Fibroblast of lung (primary cell): Measurements from ENCODE around the gene AGT. TPM values are rescaled to one million over a fixed set of nuclear protein-coding genes. Genes with fewer than 3 reads are reported as not detected.

ENCODE experiments used
- DNase-seq, 2 donors: peaks; one replicate each; pipeline versions ENCODE4 v3.0.0 to v3.0.0-alpha.2; 2010; ENCODE audit warnings: low read depth in 2 of 2
- H2AFZ ChIP-seq: 2 replicates; pipeline ENCODE4 v1.5.1; 2012; ENCODE audit warnings: low read length, control low read depth, inconsistent platforms
- H3K27ac ChIP-seq: 2 replicates; pipeline ENCODE4 v1.5.1; 2011; ENCODE audit warnings: low read length, control low read depth; ENCODE audit not compliant: insufficient read depth
- H3K27me3 ChIP-seq: 2 replicates; pipeline ENCODE4 v1.5.1; 2011; ENCODE audit warnings: mild to moderate bottlenecking, low read length; ENCODE audit not compliant: control insufficient read depth, insufficient read depth
- H3K36me3 ChIP-seq: 2 replicates; pipeline ENCODE4 v1.5.1; 2011; ENCODE audit warnings: low read length; ENCODE audit not compliant: control insufficient read depth, insufficient read depth
- H3K4me1 ChIP-seq: 2 replicates; pipeline ENCODE4 v1.5.1; 2011; ENCODE audit warnings: low read length; ENCODE audit not compliant: control insufficient read depth, insufficient read depth; ENCODE audit errors: extremely low read depth
- H3K4me2 ChIP-seq: 2 replicates; pipeline ENCODE4 v1.5.1; 2011; ENCODE audit warnings: low read length, control low read depth; ENCODE audit not compliant: insufficient read depth; ENCODE audit errors: extremely low read depth
- H3K4me3 ChIP-seq, 4 experiments: fragments of 200-600 bp in 1 of 4; sonication (generic) in 1 of 4; replicated peaks in 1 of 4; 2 replicates each; pipeline ENCODE4 v1.5.1; 2011 to 2016; ENCODE audit warnings: low read length in 4 of 4, low read depth in 3 of 4, mild to moderate bottlenecking in 3 of 4, control low read depth in 2 of 4, inconsistent platforms in 1 of 4, mixed read lengths in 1 of 4; ENCODE audit not compliant: insufficient read depth in 1 of 4; ENCODE audit errors: control extremely low read depth in 1 of 4
- H3K79me2 ChIP-seq: 2 replicates; pipeline ENCODE4 v1.5.1; 2012; ENCODE audit warnings: mild to moderate bottlenecking, low read length, inconsistent platforms; ENCODE audit not compliant: control insufficient read depth, insufficient read depth
- H3K9ac ChIP-seq: 2 replicates; pipeline ENCODE4 v1.5.1; 2011; ENCODE audit warnings: mild to moderate bottlenecking, low read length, control low read depth; ENCODE audit not compliant: insufficient read depth
- H3K9me3 ChIP-seq: 2 replicates; pipeline ENCODE4 v1.5.1; 2012; ENCODE audit warnings: low read depth, low read length; ENCODE audit not compliant: control insufficient read depth, insufficient read depth
- H4K20me1 ChIP-seq: 2 replicates; pipeline ENCODE4 v1.5.1; 2011; ENCODE audit warnings: low read length; ENCODE audit not compliant: control insufficient read depth, insufficient read depth; ENCODE audit errors: extremely low read depth
- CTCF ChIP-seq, 2 donors: IDR thresholded peaks in 1 of 2; conservative IDR thresholded peaks in 1 of 2; 1 replicate in 1 of 2; 2 replicates in 1 of 2; pipeline ENCODE4 v1.5.1; 2011 to 2012; ENCODE audit warnings: low read length in 2 of 2, control low read depth in 1 of 2, inconsistent platforms in 1 of 2, low read depth in 1 of 2, mild to moderate bottlenecking in 1 of 2
- EZH2 ChIP-seq: IDR thresholded peaks from 2 replicates; pipeline ENCODE4 v1.5.1; 2012; ENCODE audit warnings: low read length, control low read depth, mild to moderate bottlenecking; ENCODE audit errors: missing control alignments
- polyA plus RNA-seq, 2 donors: library from polyadenylated mRNA; depleted of rRNA in 1 of 2; stranded (reverse) in 1 of 2; unstranded in 1 of 2; fragments of >200 nt; gene quantifications; 2 replicates each; pipeline ENCODE4 v1.2.1, GENCODE V29; 2011 to 2012; ENCODE audit warnings: missing spikeins in 1 of 2
- total RNA-seq: library from RNA; depleted of rRNA; stranded (reverse); fragments of >200 nt; gene quantifications from 2 replicates; pipeline ENCODE4 v1.2.1, GENCODE V29; 2014

AGT gene
- total and polyA plus RNA-seq, 2 donors (not counting 1 experiment from before 2014, with no cell fraction given) = 3.7 to 10.6 TPM

GRCh38 chr1:230691615-230692014, 22.3 kb downstream of the AGT start:
- Histone ChIP-seq H3K9me3 (no peaks in the 10 kb centered on the region), H3K27me3 (no peaks in the 10 kb centered on the region), H3K9ac (no peak overlapping the region), H4K20me1 (no peaks in the 10 kb centered on the region), H3K4me1 (no peaks in the 10 kb centered on the region), H2AFZ (no peak overlapping the region), H3K79me2 (no peaks in the 10 kb centered on the region), H3K4me3 (no peak overlapping the region), H3K27ac (no peak overlapping the region), H3K36me3 (peaks cover 4% of the 10 kb centered on the region), H3K4me2 (no peak overlapping the region)
- TF ChIP-seq CTCF (conservative IDR thresholded peaks at IDR 0.05 in 1 of 2, IDR thresholded peaks at IDR 0.05 in 1 of 2; ENCODE audit: low read depth in 1 of 2, low read length in 2 of 2) (no peak), EZH2 (no peak)
- no peak for DNase-seq

- Histone ChIP-seq H3K9me3 (no peaks in the 10 kb centered on the region), H3K27me3 (no peaks in the 10 kb centered on the region), H3K4me1 (no peaks in the 10 kb centered on the region), H4K20me1 (no peaks in the 10 kb centered on the region), H3K79me2 (no peaks in the 10 kb centered on the region), H2AFZ (no peak overlapping the region), H3K27ac (no peak overlapping the region), H3K4me2 (no peak overlapping the region), H3K36me3 (peaks cover 4% of the 10 kb centered on the region), H3K4me3 (no peak overlapping the region), H3K9ac (no peak overlapping the region)
- TF ChIP-seq EZH2 (no peak), CTCF (conservative IDR thresholded peaks at IDR 0.05 in 1 of 2, IDR thresholded peaks at IDR 0.05 in 1 of 2; ENCODE audit: low read depth in 1 of 2, low read length in 2 of 2) (no peak)
- DNase-seq = no peak
Observed at GRCh38 chr1:230690101-230690500, 23.8 kb downstream of the AGT start.

DNA sequence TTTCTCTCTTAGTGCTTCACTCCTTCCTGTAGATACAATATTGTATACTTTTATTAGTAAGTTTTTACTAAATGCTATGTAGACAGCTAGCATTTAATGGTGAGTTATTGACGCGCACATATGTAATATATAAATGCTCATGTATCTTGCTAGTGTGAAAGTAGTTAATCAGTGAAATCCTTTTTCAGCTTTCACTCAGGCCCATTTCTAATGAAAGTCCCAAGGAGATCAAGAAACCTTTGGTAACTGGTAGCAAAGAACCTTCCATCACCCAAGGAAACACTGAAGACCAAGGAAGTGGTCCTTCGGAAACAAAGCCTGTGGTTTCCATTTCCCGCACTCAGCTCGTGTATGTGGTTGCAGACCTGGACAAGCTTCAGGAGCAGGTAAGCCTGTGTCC, 27.2 kb downstream of the AGT start:
- DNase-seq = no peak

More for the DNA sequence above, 27.2 kb downstream of the AGT start:
- Histone ChIP-seq H4K20me1 (no peaks in the 10 kb centered on the region), H3K27ac (no peak overlapping the region), H3K4me3 (no peak overlapping the region), H3K4me2 (no peak overlapping the region), H3K9ac (no peak overlapping the region), H3K9me3 (no peaks in the 10 kb centered on the region), H3K4me1 (peaks cover 9% of the 10 kb centered on the region), H3K27me3 (no peaks in the 10 kb centered on the region), H3K79me2 (no peaks in the 10 kb centered on the region), H2AFZ (no peak overlapping the region), H3K36me3 (peaks cover 2% of the 10 kb centered on the region)
- TF ChIP-seq EZH2 (no peak), CTCF (conservative IDR thresholded peaks at IDR 0.05 in 1 of 2, IDR thresholded peaks at IDR 0.05 in 1 of 2; ENCODE audit: low read depth in 1 of 2, low read length in 2 of 2) (no peak)
